H9 (cell line): ENCODE measurements around the gene ZNF235. TPM values are rescaled to one million over a fixed set of nuclear protein-coding genes. Genes with fewer than 3 reads are reported as not detected.

ENCODE experiments used
- DNase-seq: peaks from one replicate; pipeline ENCODE4 v3.0.0-alpha.2; 2017
- H2AFZ ChIP-seq: one replicate; pipeline ENCODE4 v1.6.1; 2013; ENCODE audit warnings: mild to moderate bottlenecking, low read length, control low read depth, moderate library complexity
- H2AK5ac ChIP-seq: 2 replicates; pipeline ENCODE4 v1.6.1; 2013; ENCODE audit warnings: low read length, control low read depth, mixed read lengths; ENCODE audit not compliant: insufficient read length
- H2BK120ac ChIP-seq: one replicate; pipeline ENCODE4 v1.6.1; 2013; ENCODE audit warnings: low read depth, mild to moderate bottlenecking, low read length, control low read depth, inconsistent platforms; ENCODE audit not compliant: poor library complexity, severe bottlenecking
- H2BK12ac ChIP-seq: 2 replicates; pipeline ENCODE4 v1.6.1; 2013; ENCODE audit warnings: low read length, control low read depth, mixed read lengths, low read depth; ENCODE audit not compliant: insufficient read length
- H2BK15ac ChIP-seq: 2 replicates; pipeline ENCODE4 v1.6.1; 2013; ENCODE audit warnings: low read depth, low read length, control low read depth
- H2BK20ac ChIP-seq: one replicate; pipeline ENCODE4 v1.6.1; 2013; ENCODE audit warnings: low read depth, mild to moderate bottlenecking, low read length, control low read depth, inconsistent platforms; ENCODE audit not compliant: poor library complexity, severe bottlenecking
- H2BK5ac ChIP-seq: 2 replicates; pipeline ENCODE4 v1.6.1; 2013; ENCODE audit warnings: low read length, control low read depth, mixed read lengths; ENCODE audit not compliant: insufficient read length
- H3K14ac ChIP-seq: 2 replicates; pipeline ENCODE4 v1.6.1; 2013; ENCODE audit warnings: low read length, control low read depth; ENCODE audit not compliant: insufficient read depth
- H3K18ac ChIP-seq: 2 replicates; pipeline ENCODE4 v1.6.1; 2013; ENCODE audit warnings: low read depth, mild to moderate bottlenecking, mixed read lengths, low read length, control low read depth; ENCODE audit not compliant: insufficient read length
- H3K23ac ChIP-seq: 2 replicates; pipeline ENCODE4 v1.6.1; 2013; ENCODE audit warnings: low read length, control low read depth, mixed read lengths, low read depth; ENCODE audit not compliant: insufficient read length
- H3K23me2 ChIP-seq: 2 replicates; pipeline ENCODE4 v1.6.1; 2013; ENCODE audit warnings: low read depth, mild to moderate bottlenecking, mixed read lengths, low read length, control low read depth; ENCODE audit not compliant: insufficient read length, poor library complexity, severe bottlenecking
- H3K27ac ChIP-seq: 2 replicates; pipeline ENCODE4 v1.5.1; 2013; ENCODE audit warnings: low read length, control low read depth, mixed read lengths, low read depth; ENCODE audit not compliant: insufficient read length
- H3K27me3 ChIP-seq: 2 replicates; pipeline ENCODE4 v1.6.1; 2013; ENCODE audit warnings: low read length, control low read depth, inconsistent platforms; ENCODE audit not compliant: insufficient read depth
- H3K4ac ChIP-seq: 2 replicates; pipeline ENCODE4 v1.6.1; 2013; ENCODE audit warnings: low read depth, mild to moderate bottlenecking, control low read depth, inconsistent platforms, low read length, moderate library complexity
- H3K4me1 ChIP-seq: 2 replicates; pipeline ENCODE4 v1.6.1; 2013; ENCODE audit warnings: low read length, control low read depth, inconsistent platforms; ENCODE audit not compliant: insufficient read depth
- H3K4me2 ChIP-seq: 2 replicates; pipeline ENCODE4 v1.6.1; 2013; ENCODE audit warnings: low read length, control low read depth, mixed read lengths; ENCODE audit not compliant: insufficient read length, insufficient read depth
- H3K56ac ChIP-seq: 2 replicates; pipeline ENCODE4 v1.6.1; 2013; ENCODE audit warnings: low read depth, mild to moderate bottlenecking, mixed read lengths, low read length, control low read depth; ENCODE audit not compliant: insufficient read length
- H3K79me1 ChIP-seq: 2 replicates; pipeline ENCODE4 v1.6.1; 2013; ENCODE audit warnings: low read depth, mild to moderate bottlenecking, moderate library complexity, low read length, control low read depth, inconsistent platforms; ENCODE audit not compliant: insufficient read depth, poor library complexity, severe bottlenecking
- H3K79me2 ChIP-seq: 2 replicates; pipeline ENCODE4 v1.6.1; 2013; ENCODE audit warnings: low read length, control low read depth, inconsistent platforms; ENCODE audit not compliant: insufficient read depth
- H3K9ac ChIP-seq: 2 replicates; pipeline ENCODE4 v1.6.1; 2013; ENCODE audit warnings: low read length, control low read depth, mixed read lengths; ENCODE audit not compliant: insufficient read length; ENCODE audit errors: extremely low read depth
- H3K9me3 ChIP-seq: one replicate; pipeline ENCODE4 v1.6.1; 2013; ENCODE audit warnings: low read depth, low read length, inconsistent platforms; ENCODE audit not compliant: control insufficient read depth
- H3T11ph ChIP-seq: one replicate; pipeline ENCODE4 v1.6.1; 2013; ENCODE audit warnings: mild to moderate bottlenecking, low read length, control low read depth, inconsistent platforms
- H4K20me1 ChIP-seq: one replicate; pipeline ENCODE4 v1.6.1; 2013; ENCODE audit not compliant: control insufficient read depth, insufficient read length, insufficient read depth
- H4K5ac ChIP-seq: 2 replicates; pipeline ENCODE4 v1.6.1; 2013; ENCODE audit warnings: low read depth, mild to moderate bottlenecking, mixed read lengths, low read length, control low read depth; ENCODE audit not compliant: insufficient read length
- H4K8ac ChIP-seq: replicated peaks from 2 replicates; pipeline ENCODE4 v1.6.1; 2013; ENCODE audit warnings: low read length, control low read depth, mixed read lengths, low read depth; ENCODE audit not compliant: insufficient read length
- H4K91ac ChIP-seq: 2 replicates; pipeline ENCODE4 v1.6.1; 2013; ENCODE audit warnings: low read depth, mild to moderate bottlenecking, moderate library complexity, mixed read lengths, low read length, control low read depth; ENCODE audit not compliant: insufficient read length
- H3K27ac Mint-ChIP-seq, 3 experiments: 2 replicates in 2 of 3; 3 replicates in 1 of 3; pipeline ENCODE4 v1.8.0; 2020 to 2021; ENCODE audit warnings: mixed read lengths in 3 of 3, mild to moderate bottlenecking in 1 of 3, moderate library complexity in 1 of 3
- H3K27me3 Mint-ChIP-seq: 2 replicates; pipeline ENCODE4 v1.8.0; 2021; ENCODE audit warnings: low read depth, mild to moderate bottlenecking, moderate library complexity, mixed read lengths
- H3K36me3 Mint-ChIP-seq, 3 experiments: 2 replicates in 2 of 3; 3 replicates in 1 of 3; pipeline ENCODE4 v1.8.0; 2020 to 2021; ENCODE audit warnings: low read depth in 3 of 3, mixed read lengths in 3 of 3; ENCODE audit not compliant: insufficient read depth in 1 of 3
- H3K4me1 Mint-ChIP-seq, 2 experiments: 2 replicates each; pipeline ENCODE4 v1.8.0; 2020; ENCODE audit warnings: mixed read lengths in 2 of 2
- H3K4me3 Mint-ChIP-seq, 2 experiments: 2 replicates in 1 of 2; 3 replicates in 1 of 2; pipeline ENCODE4 v1.8.0; 2020 to 2021; ENCODE audit warnings: mild to moderate bottlenecking in 2 of 2, mixed read lengths in 2 of 2, moderate library complexity in 1 of 2
- H3K9me3 Mint-ChIP-seq, 2 experiments: 2 replicates in 1 of 2; 3 replicates in 1 of 2; pipeline ENCODE4 v1.8.0; 2020; ENCODE audit warnings: mild to moderate bottlenecking in 2 of 2, mixed read lengths in 2 of 2, moderate library complexity in 1 of 2
- CTCF ChIP-seq: fragments of 200-600 bp; sonication (generic); conservative IDR thresholded peaks from 3 replicates; pipeline ENCODE4 v1.8.0; 2021; ENCODE audit warnings: antibody characterized with exemption, mild to moderate bottlenecking
- WGBS: extraction: QIAGEN DNeasy Blood & Tissue Kit; methylation state at CpG from one replicate; pipeline ENCODE4 v1.1.7; 2013; ENCODE audit warnings: missing lambda C conversion rate, low lambda C conversion rate, mixed read lengths; ENCODE audit not compliant: insufficient read length; ENCODE audit errors: extremely low coverage; 5-methylcytosine and 5-hydroxymethylcytosine counted together
- total RNA-seq: library from RNA; stranded (reverse); gene quantifications from 2 replicates; pipeline ENCODE4 v1.2.1, GENCODE V29; 2021

Gene ZNF235
- total RNA-seq, 1 experiment from 2014 or later = 6.6 TPM

GRCh38 chr19:44315883-44316282 lies 11.1 kb upstream of the ZNF235 start:
- H3K56ac ChIP-seq = no peak overlapping the region
- H4K91ac ChIP-seq = no peak overlapping the region
- no peak overlapping the region for H2BK20ac ChIP-seq
- H4K5ac ChIP-seq = no peak overlapping the region
- H3K18ac ChIP-seq = no peak overlapping the region
- Mint-ChIP-seq H3K27me3 (no peaks in the 10 kb centered on the region), H3K4me1 (no peaks in the 10 kb centered on the region), H3K36me3 (peaks cover 3 to 13% (median 9%) of the 10 kb centered on the region in 3 experiments; a peak in 6 of 7 replicates), H3K4me3 (no peak overlapping the region), H3K9me3 (peaks cover 74 to 80% of the 10 kb centered on the region in 2 experiments), H3K27ac (no peak overlapping the region)
- no peak overlapping the region for H2AFZ ChIP-seq
- no peaks in the 10 kb centered on the region for H3K9me3 ChIP-seq
- no peak for DNase-seq
- no peaks in the 10 kb centered on the region for H4K20me1 ChIP-seq
- H3K14ac ChIP-seq = no peak overlapping the region
- no CpG with 5 or more reads among the region's 2 CpGs for WGBS
- no peak overlapping the region for H3K27ac ChIP-seq
- no peak for TF ChIP-seq CTCF
- H3T11ph ChIP-seq = no peak overlapping the region
- no peak overlapping the region for H2AK5ac ChIP-seq
- H3K79me2 ChIP-seq = no peaks in the 10 kb centered on the region
- no peak overlapping the region for H3K9ac ChIP-seq
- no peak overlapping the region for H2BK15ac ChIP-seq
- no peaks in the 10 kb centered on the region for H3K23me2 ChIP-seq
- no peak overlapping the region for H3K4ac ChIP-seq
- H3K23ac ChIP-seq = no peak overlapping the region
- no peak overlapping the region for H3K4me2 ChIP-seq
- H4K8ac ChIP-seq = no peak overlapping the region
- H3K27me3 ChIP-seq = no peaks in the 10 kb centered on the region
- H2BK5ac ChIP-seq = no peak overlapping the region
- H2BK120ac ChIP-seq = no peak overlapping the region
- H2BK12ac ChIP-seq = no peak overlapping the region
- no peaks in the 10 kb centered on the region for H3K4me1 ChIP-seq
- no peaks in the 10 kb centered on the region for H3K79me1 ChIP-seq
